GM13976 (cell line): ENCODE measurements around the gene ROBO1.
"Not testable (repeated sequence)": the region's sequence is repeated elsewhere in the genome, so short reads cannot be mapped to it uniquely, and the experiment has no call there.

Source experiments
- DNase-seq: peaks from one replicate; pipeline ENCODE4 v3.0.0; 2012; ENCODE audit warnings: low spot score
- in situ Hi-C: fragments of 300-500 bp; cut with MboI; formaldehyde crosslinking; loops from one replicate; pipeline ENCODE4 v1.12.0; 2022; ENCODE audit warnings: low sequenced_read_pairs, mixed read lengths, inconsistent platforms; ENCODE audit not compliant: unreplicated experiment
- TF ChIP-seq, protein P1 (sequence below): IDR thresholded peaks from 2 replicates; pipeline ENCODE4 v1.5.1; 2012; ENCODE audit warnings: borderline replicate concordance, mild to moderate bottlenecking; ENCODE audit not compliant: insufficient read depth; ENCODE audit errors: extremely low read depth, missing control alignments, control extremely low read depth

Gene ROBO1

DNA sequence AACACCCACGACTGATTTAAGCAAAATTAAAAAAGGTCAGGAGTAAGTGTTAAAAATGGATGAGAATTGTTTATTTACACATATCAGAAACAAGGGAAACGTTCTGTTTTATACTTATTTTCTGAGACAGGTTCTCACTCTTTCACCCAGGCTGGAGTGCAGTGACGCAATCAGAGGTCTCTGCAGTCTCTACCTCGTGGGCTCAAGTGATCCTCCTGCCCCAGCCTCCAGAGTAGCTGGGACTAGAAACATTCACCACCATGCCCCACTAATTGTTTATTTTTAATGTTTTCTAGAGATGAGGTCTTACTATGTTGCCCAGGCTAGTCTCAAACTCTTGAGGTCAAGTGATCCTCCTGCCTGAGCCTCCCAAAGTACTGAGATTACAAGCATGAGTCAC is 1080.3 kb downstream of the ROBO1 start:
- in situ Hi-C loops = no loop called here
- DNase-seq = no peak
- TF ChIP-seq, protein P1, sequence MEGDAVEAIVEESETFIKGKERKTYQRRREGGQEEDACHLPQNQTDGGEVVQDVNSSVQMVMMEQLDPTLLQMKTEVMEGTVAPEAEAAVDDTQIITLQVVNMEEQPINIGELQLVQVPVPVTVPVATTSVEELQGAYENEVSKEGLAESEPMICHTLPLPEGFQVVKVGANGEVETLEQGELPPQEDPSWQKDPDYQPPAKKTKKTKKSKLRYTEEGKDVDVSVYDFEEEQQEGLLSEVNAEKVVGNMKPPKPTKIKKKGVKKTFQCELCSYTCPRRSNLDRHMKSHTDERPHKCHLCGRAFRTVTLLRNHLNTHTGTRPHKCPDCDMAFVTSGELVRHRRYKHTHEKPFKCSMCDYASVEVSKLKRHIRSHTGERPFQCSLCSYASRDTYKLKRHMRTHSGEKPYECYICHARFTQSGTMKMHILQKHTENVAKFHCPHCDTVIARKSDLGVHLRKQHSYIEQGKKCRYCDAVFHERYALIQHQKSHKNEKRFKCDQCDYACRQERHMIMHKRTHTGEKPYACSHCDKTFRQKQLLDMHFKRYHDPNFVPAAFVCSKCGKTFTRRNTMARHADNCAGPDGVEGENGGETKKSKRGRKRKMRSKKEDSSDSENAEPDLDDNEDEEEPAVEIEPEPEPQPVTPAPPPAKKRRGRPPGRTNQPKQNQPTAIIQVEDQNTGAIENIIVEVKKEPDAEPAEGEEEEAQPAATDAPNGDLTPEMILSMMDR = no peak

DNA sequence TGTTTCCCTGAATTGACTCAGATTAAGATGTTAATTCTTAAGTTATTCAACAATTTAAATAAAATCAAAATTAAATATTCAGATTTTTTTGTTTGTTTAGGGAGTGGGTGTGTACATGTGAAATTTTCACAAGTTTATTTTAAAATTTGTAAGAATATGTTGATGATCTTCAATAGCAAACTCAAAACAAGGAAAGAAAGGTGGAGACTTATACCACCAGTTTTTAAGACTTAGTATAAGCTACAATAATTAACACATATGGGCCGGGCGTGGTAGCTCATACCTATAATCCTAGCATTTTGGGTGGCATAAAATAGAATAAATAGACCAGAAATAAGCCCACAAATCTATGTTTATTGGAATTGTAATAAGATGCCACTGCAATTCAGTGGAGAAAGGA is 1084.5 kb downstream of the ROBO1 start:
- no peak for DNase-seq
- in situ Hi-C loops = no loop called here
- TF ChIP-seq, protein P1 = no peak

- in situ Hi-C loops, DNase-seq: not testable (repeated sequence)
These were observed 1092.5 kb downstream of the ROBO1 start for GRCh38 chr3:78675119-78675805.

- in situ Hi-C loops = loop anchor here (25.0 kb wide), 1 partner anchor 692 kb away; no protein-coding TSS in a partner anchor
- no peak for DNase-seq
- TF ChIP-seq, protein P1 = no peak
These were observed 1097.1 kb downstream of the ROBO1 start for GRCh38 chr3:78670746-78671145.

DNA sequence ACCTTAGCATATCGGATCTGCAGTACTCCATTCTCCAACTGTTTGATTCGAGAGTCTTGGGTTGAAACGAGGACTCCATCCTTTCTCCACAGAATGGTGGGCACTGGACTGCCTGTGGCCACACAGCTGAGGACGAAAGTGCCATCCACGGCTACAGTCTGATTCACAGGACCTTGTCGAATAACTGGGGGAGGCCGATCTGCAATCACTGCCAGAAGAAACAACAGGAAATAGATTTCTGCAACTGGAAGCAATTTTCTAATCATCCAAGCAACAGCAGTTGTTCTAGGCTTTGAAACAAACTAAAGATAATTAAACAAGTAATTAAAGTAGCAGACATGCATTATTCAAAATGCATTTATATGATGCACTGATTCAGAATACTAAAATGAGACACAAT is 1097.7 kb downstream of the ROBO1 start:
- in situ Hi-C loops = loop anchor here (25.0 kb wide), 1 partner anchor 692 kb away; no protein-coding TSS in a partner anchor
- TF ChIP-seq, protein P1 = no peak
- DNase-seq = no peak

DNA sequence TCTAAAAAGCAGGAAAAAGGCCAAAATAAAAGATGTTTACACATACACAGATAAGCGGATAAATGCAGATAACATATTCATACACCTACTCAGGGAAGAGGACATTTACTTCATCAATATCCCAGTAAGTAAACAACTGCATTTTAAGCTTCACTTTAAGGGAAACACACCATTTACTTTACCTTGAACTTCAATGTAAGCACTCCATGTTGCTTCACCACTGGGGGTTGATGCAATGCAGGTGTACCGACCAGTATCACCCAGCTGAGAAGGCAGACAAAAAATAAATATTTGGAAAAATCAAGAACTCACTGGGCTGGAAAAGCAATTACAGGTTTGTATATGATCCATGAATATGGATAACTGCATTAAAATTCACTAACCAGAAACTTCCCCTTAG is 1099.5 kb downstream of the ROBO1 start:
- no peak for DNase-seq
- TF ChIP-seq, protein P1 = no peak
- in situ Hi-C loops = loop anchor here (10.0 to 25.0 kb wide), 2 partner anchors 376 to 694 kb away; no protein-coding TSS in a partner anchor

DNA sequence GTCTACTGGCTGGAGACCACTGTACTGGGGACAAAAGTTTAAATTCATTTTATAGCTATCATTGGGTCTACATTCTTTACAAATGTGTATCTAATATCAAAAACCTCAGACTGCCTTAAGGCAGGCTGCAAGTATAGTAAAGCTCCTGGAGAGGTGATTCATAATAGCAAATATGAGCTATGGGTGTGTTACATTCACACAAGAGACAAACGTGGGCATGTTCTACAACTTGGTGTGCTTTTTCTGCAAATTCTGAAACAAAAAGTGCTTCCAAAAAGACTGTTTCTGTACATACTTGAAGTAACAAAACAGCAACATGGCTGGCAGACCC is 1101.4 kb downstream of the ROBO1 start:
- in situ Hi-C loops = loop anchor here (10.0 to 25.0 kb wide), 2 partner anchors 378 to 696 kb away; no protein-coding TSS in a partner anchor
- DNase-seq = no peak
- TF ChIP-seq, protein P1 = no peak
